H1 (cell line): Measurements from ENCODE around the gene UQCR10. TPM values are rescaled to one million over a fixed set of nuclear protein-coding genes. Genes with fewer than 3 reads are reported as not detected.

Experiments
- CTCF ChIA-PET: fragments of 300-600 bp; sonication (Branson Sonifier 250); formaldehyde crosslinking; loops from one replicate; lab custom pipeline; 2021; ENCODE audit not compliant: partially characterized antibody; lab: Charles Lee
- POLR2A ChIA-PET: fragments of 300-600 bp; sonication (Branson Sonifier 250); formaldehyde crosslinking; loops from one replicate; lab custom pipeline; 2021; ENCODE audit warnings: inconsistent platforms; ENCODE audit not compliant: partially characterized antibody; lab: Charles Lee
- DNase-seq, 2 experiments: peaks; one replicate each; pipeline versions ENCODE4 v3.0.0 to v3.0.0-alpha.2; 2010 to 2022; ENCODE audit warnings: low spot score in 2 of 2, low read depth in 1 of 2, mixed read lengths in 1 of 2
- FAIRE-seq: peaks from 2 replicates; lab custom pipeline; 2011; peaks lifted over from hg19 to GRCh38; lab: Jason Lieb, UNC
- H2AFZ ChIP-seq: 2 replicates; pipeline ENCODE4 v1.8.1; 2012; ENCODE audit warnings: low read length, inconsistent platforms
- H2AK5ac ChIP-seq: 2 replicates; pipeline ENCODE4 v1.6.1; 2013; ENCODE audit warnings: low read depth, low read length
- H2BK120ac ChIP-seq: replicated peaks from 2 replicates; pipeline ENCODE3; 2013; ENCODE audit warnings: low read depth, low read length, inconsistent platforms
- H2BK12ac ChIP-seq: 2 replicates; pipeline ENCODE4 v1.6.1; 2013; ENCODE audit warnings: low read depth, low read length
- H2BK15ac ChIP-seq: 2 replicates; pipeline ENCODE4 v1.6.1; 2013; ENCODE audit warnings: low read length
- H2BK20ac ChIP-seq: 2 replicates; pipeline ENCODE4 v1.6.1; 2013; ENCODE audit warnings: low read length
- H2BK5ac ChIP-seq: 2 replicates; pipeline ENCODE4 v1.6.1; 2013; ENCODE audit warnings: low read depth, low read length
- H3K14ac ChIP-seq: 2 replicates; pipeline ENCODE4 v1.6.1; 2013; ENCODE audit warnings: inconsistent platforms; ENCODE audit not compliant: insufficient read length
- H3K18ac ChIP-seq: 2 replicates; pipeline ENCODE4 v1.6.1; 2013; ENCODE audit warnings: low read length; ENCODE audit errors: extremely low read depth
- H3K23ac ChIP-seq: 2 replicates; pipeline ENCODE4 v1.6.1; 2013; ENCODE audit warnings: inconsistent platforms; ENCODE audit not compliant: insufficient read length
- H3K23me2 ChIP-seq: 2 replicates; pipeline ENCODE4 v1.6.1; 2013; ENCODE audit warnings: low read depth, low read length
- H3K27ac ChIP-seq: 2 replicates; pipeline ENCODE4 v1.6.1; 2011; ENCODE audit warnings: low read depth, low read length, inconsistent platforms
- H3K27me3 ChIP-seq, 4 experiments: replicated peaks in 1 of 4; 1 replicate in 1 of 4; 2 replicates in 3 of 4; pipeline versions ENCODE4 v1.6.1 to v1.8.1; 2011 to 2013; ENCODE audit warnings: low read length in 3 of 4, mild to moderate bottlenecking in 3 of 4, inconsistent platforms in 2 of 4, mixed read lengths in 2 of 4, moderate library complexity in 1 of 4; ENCODE audit not compliant: control insufficient read depth in 3 of 4, insufficient read depth in 3 of 4; ENCODE audit errors: extremely low read depth in 1 of 4
- H3K36me3 ChIP-seq, 4 experiments: 2 replicates each; pipeline versions ENCODE4 v1.6.1 to v1.8.1; 2011 to 2013; ENCODE audit warnings: mild to moderate bottlenecking in 4 of 4, low read length in 3 of 4, moderate library complexity in 2 of 4, control low read depth in 1 of 4, inconsistent platforms in 1 of 4; ENCODE audit not compliant: insufficient read depth in 4 of 4, control insufficient read depth in 2 of 4
- H3K4ac ChIP-seq: replicated peaks from 2 replicates; pipeline ENCODE3; 2013; ENCODE audit warnings: low read length, low read depth, mixed read lengths, inconsistent platforms; ENCODE audit not compliant: insufficient read length
- H3K4me1 ChIP-seq, 4 experiments: replicated peaks in 1 of 4; 1 replicate in 1 of 4; 2 replicates in 3 of 4; pipeline versions ENCODE4 v1.6.1 to v1.8.1; 2011 to 2013; ENCODE audit warnings: low read length in 3 of 4, inconsistent platforms in 2 of 4, mixed read lengths in 1 of 4; ENCODE audit not compliant: insufficient read depth in 4 of 4, control insufficient read depth in 3 of 4
- H3K4me2 ChIP-seq, 2 experiments: 2 replicates each; pipeline versions ENCODE4 v1.6.1 to v1.8.1; 2011 to 2013; ENCODE audit warnings: low read depth in 2 of 2, low read length in 2 of 2, control low read depth in 1 of 2, inconsistent platforms in 1 of 2, mild to moderate bottlenecking in 1 of 2; ENCODE audit not compliant: insufficient read depth in 1 of 2
- H3K4me3 ChIP-seq, 4 experiments: fragments of 200-600, 300-600 bp in 1 of 4; sonication (generic), shearing (Covaris generic), sonication (Bioruptor Twin) in 1 of 4; 2 replicates each; pipeline versions ENCODE4 v1.5.1 to v1.8.1; 2011 to 2016; ENCODE audit warnings: low read length in 4 of 4, low read depth in 3 of 4, control low read depth in 2 of 4, inconsistent platforms in 2 of 4, mild to moderate bottlenecking in 2 of 4, mixed read lengths in 1 of 4, moderate library complexity in 1 of 4; ENCODE audit not compliant: insufficient read depth in 2 of 4; ENCODE audit errors: extremely low read depth in 1 of 4
- H3K56ac ChIP-seq: replicated peaks from 2 replicates; pipeline ENCODE3; 2013; ENCODE audit warnings: low read depth, mild to moderate bottlenecking, mixed read lengths, low read length, inconsistent platforms; ENCODE audit not compliant: insufficient read length
- H3K79me1 ChIP-seq: 2 replicates; pipeline ENCODE4 v1.6.1; 2013; ENCODE audit warnings: low read depth, low read length, control low read depth
- H3K79me2 ChIP-seq, 2 experiments: 2 replicates each; pipeline versions ENCODE4 v1.6.1 to v1.8.1; 2012 to 2013; ENCODE audit warnings: low read length in 2 of 2, mild to moderate bottlenecking in 2 of 2, inconsistent platforms in 1 of 2; ENCODE audit not compliant: insufficient read depth in 2 of 2, control insufficient read depth in 1 of 2
- H3K9ac ChIP-seq, 4 experiments: replicated peaks in 1 of 4; 1 replicate in 1 of 4; 2 replicates in 3 of 4; pipeline versions ENCODE4 v1.6.1 to v1.8.1; 2011 to 2013; ENCODE audit warnings: low read depth in 3 of 4, low read length in 3 of 4, control low read depth in 2 of 4, mild to moderate bottlenecking in 2 of 4, moderate library complexity in 2 of 4, inconsistent platforms in 1 of 4; ENCODE audit errors: extremely low read depth in 1 of 4
- H3K9me3 ChIP-seq, 2 experiments: 2 replicates each; pipeline versions ENCODE4 v1.6.1 to v1.8.1; 2012 to 2013; ENCODE audit warnings: mild to moderate bottlenecking in 2 of 2, moderate library complexity in 2 of 2, control low read depth in 1 of 2, inconsistent platforms in 1 of 2, low read depth in 1 of 2, low read length in 1 of 2, mixed read lengths in 1 of 2; ENCODE audit not compliant: insufficient read depth in 2 of 2
- H4K20me1 ChIP-seq, 2 experiments: replicated peaks in 1 of 2; 2 replicates each; pipeline versions ENCODE3 to v1.8.1; 2011 to 2013; ENCODE audit warnings: inconsistent platforms in 2 of 2, low read length in 2 of 2, mild to moderate bottlenecking in 1 of 2; ENCODE audit not compliant: insufficient read depth in 2 of 2, control insufficient read depth in 1 of 2
- H4K5ac ChIP-seq: 2 replicates; pipeline ENCODE4 v1.6.1; 2013; ENCODE audit warnings: low read length, low read depth, mixed read lengths, inconsistent platforms; ENCODE audit not compliant: insufficient read length
- H4K8ac ChIP-seq: 2 replicates; pipeline ENCODE4 v1.8.0; 2013; ENCODE audit warnings: mild to moderate bottlenecking, moderate library complexity, low read length, inconsistent platforms; ENCODE audit not compliant: insufficient read depth; ENCODE audit errors: extremely low read depth
- H4K91ac ChIP-seq: replicated peaks from 2 replicates; pipeline ENCODE3; 2013; ENCODE audit warnings: low read length, mixed read lengths, inconsistent platforms; ENCODE audit not compliant: insufficient read length
- BRCA1 ChIP-seq: IDR thresholded peaks from 2 replicates; pipeline ENCODE4 v1.6.1; 2012; ENCODE audit warnings: low read depth, low read length, improper control_type of control experiment
- CHD1 ChIP-seq: IDR thresholded peaks from 2 replicates; pipeline ENCODE4 v1.6.1; 2012; ENCODE audit warnings: low read depth, low read length, improper control_type of control experiment
- EP300 ChIP-seq, 2 experiments: IDR thresholded peaks; 1 replicate in 1 of 2; 2 replicates in 1 of 2; pipeline ENCODE4 v1.6.1; 2011 to 2012; ENCODE audit warnings: low read depth in 2 of 2, low read length in 2 of 2, mild to moderate bottlenecking in 2 of 2, borderline replicate concordance in 1 of 2, inconsistent platforms in 1 of 2, moderate library complexity in 1 of 2
- HDAC2 ChIP-seq, 2 experiments: fragments of 300-600 bp in 1 of 2; sonication (generic) in 1 of 2; IDR thresholded peaks; 2 replicates each; pipeline ENCODE4 v1.6.1; 2011 to 2012; ENCODE audit warnings: low read depth in 2 of 2, low read length in 2 of 2, mild to moderate bottlenecking in 2 of 2, moderate library complexity in 2 of 2, borderline replicate concordance in 1 of 2, inconsistent platforms in 1 of 2
- JUND ChIP-seq: IDR thresholded peaks from 2 replicates; pipeline ENCODE4 v1.6.1; 2011; ENCODE audit warnings: mild to moderate bottlenecking, improper control_type of control experiment, low read length
- NANOG ChIP-seq: IDR thresholded peaks from 2 replicates; pipeline ENCODE4 v1.6.1; 2011; ENCODE audit warnings: low read length, low read depth, mild to moderate bottlenecking, inconsistent platforms; ENCODE audit not compliant: insufficient read depth, poor library complexity, severe bottlenecking
- PHF8 ChIP-seq: fragments of 200-600 bp; sonication (generic); conservative IDR thresholded peaks from 2 replicates; pipeline ENCODE4 v1.7.1; 2012; ENCODE audit warnings: low read depth, mild to moderate bottlenecking, inconsistent platforms, low read length, moderate library complexity
- POU5F1 ChIP-seq: IDR thresholded peaks from 2 replicates; pipeline ENCODE4 v1.6.1; 2011; ENCODE audit warnings: low read depth, mild to moderate bottlenecking, low read length, moderate library complexity
- SRF ChIP-seq: IDR thresholded peaks from 2 replicates; pipeline ENCODE4 v1.6.1; 2011; ENCODE audit warnings: mild to moderate bottlenecking, low read depth, low read length, moderate library complexity
- TAF7 ChIP-seq: optimal IDR thresholded peaks from 2 replicates; pipeline ENCODE3; 2011; ENCODE audit warnings: low read depth, mild to moderate bottlenecking, inconsistent platforms, low read length, moderate library complexity, borderline replicate concordance
- USF2 ChIP-seq: IDR thresholded peaks from 2 replicates; pipeline ENCODE4 v1.6.1; 2011; ENCODE audit warnings: low read length, improper control_type of control experiment
- ZNF274 ChIP-seq: IDR thresholded peaks from 2 replicates; pipeline ENCODE4 v1.7.0; 2012; ENCODE audit warnings: low read length, borderline replicate concordance; ENCODE audit errors: extremely low read depth
- WGBS, 2 experiments: shearing (Covaris generic) in 1 of 2; methylation state at CpG; one replicate each; pipeline versions ENCODE4 v1.1.6 to v1.1.7; 2013 to 2015; ENCODE audit warnings: low lambda C conversion rate in 2 of 2, mixed read lengths in 2 of 2, inconsistent platforms in 1 of 2, low coverage in 1 of 2, missing lambda C conversion rate in 1 of 2; ENCODE audit not compliant: insufficient replicate concordance in 2 of 2, insufficient coverage in 1 of 2, insufficient read length in 1 of 2; ENCODE audit errors: extremely low coverage in 1 of 2, missing lambda C conversion rate in 1 of 2; 5-methylcytosine and 5-hydroxymethylcytosine counted together
- polyA plus RNA-seq, 7 experiments: library from polyadenylated mRNA; depleted of rRNA in 3 of 7; stranded (reverse) in 5 of 7; unstranded in 2 of 7; fragments of >200 nt in 5 of 7; fragments of 200-250 nt in 2 of 7; gene quantifications; 1 replicate in 5 of 7; 2 replicates in 1 of 7; 4 replicates in 1 of 7; pipeline versions ENCODE4 v1.2.1 to v1.2.3, GENCODE V29; 2011 to 2013; ENCODE audit warnings: missing spikeins in 2 of 7, mixed read lengths in 2 of 7
- total RNA-seq: library from RNA; stranded (reverse); fragmentation: NEBNext Ultra II Directional; extraction: Animal tissue kit (Norgen Biotek cat#: 25700); gene quantifications from 2 replicates; pipeline ENCODE4 v1.2.1, GENCODE V29; 2021

The UQCR10 gene
- total and polyA plus RNA-seq, 2 of the 8 experiments (the other 6 are each of a cell fraction or from before 2014, with no cell fraction given): 102 to 260 TPM

- POLR2A ChIA-PET: interaction anchor here (0.8 kb wide), 1 partner anchor 195 kb away, joined by 3 read pairs; no protein-coding TSS in a partner anchor
- no peak for TF ChIP-seq PHF8
- no peak for TF ChIP-seq POU5F1
- TF ChIP-seq USF2: no peak
- no peak for TF ChIP-seq HDAC2 (IDR thresholded peaks at IDR 0.05; ENCODE audit: borderline replicate concordance in 1 of 2, low read depth in 2 of 2, low read length in 2 of 2)
- TF ChIP-seq SRF: no peak
- no peak for TF ChIP-seq ZNF274
- TF ChIP-seq EP300 (IDR thresholded peaks at IDR 0.05; ENCODE audit: borderline replicate concordance in 1 of 2, low read depth in 2 of 2, low read length in 2 of 2): no peak
- TF ChIP-seq CHD1: no peak
- no peak for TF ChIP-seq JUND
- TF ChIP-seq TAF7: no peak
- TF ChIP-seq NANOG: no peak
- TF ChIP-seq BRCA1: no peak
Measured at GRCh38 chr22:29806196-29806595, 39.0 kb downstream of the UQCR10 start.

More at GRCh38 chr22:29806196-29806595, 39.0 kb downstream of the UQCR10 start:
- no peak overlapping the region for H4K5ac ChIP-seq
- no peak overlapping the region for H3K18ac ChIP-seq
- H3K9me3 ChIP-seq: no peaks in the 10 kb centered on the region
- H4K20me1 ChIP-seq: peaks cover 0 to 5% of the 10 kb centered on the region in 2 experiments
- H2BK15ac ChIP-seq: no peak overlapping the region
- H3K79me2 ChIP-seq: no peaks in the 10 kb centered on the region
- CTCF ChIA-PET: interaction anchor here (1.4 to 2.4 kb wide), 3 partner anchors 33 to 283 kb away, joined by 4 to 11 read pairs (median 5); no protein-coding TSS in a partner anchor
- H3K27ac ChIP-seq: no peak overlapping the region
- H4K8ac ChIP-seq: no peak overlapping the region
- no peak overlapping the region for H3K4ac ChIP-seq
- no peak overlapping the region for H3K14ac ChIP-seq
- H2BK120ac ChIP-seq: no peak overlapping the region
- 90% methylated on average over 6 of the region's 6 CpGs; no CpG with 5 or more reads in 1 of the 2 experiments for WGBS, 2 experiments
- no peak overlapping the region for H4K91ac ChIP-seq
- no peaks in the 10 kb centered on the region for H3K79me1 ChIP-seq
- no peak overlapping the region for H3K9ac ChIP-seq
- H2AK5ac ChIP-seq: no peak overlapping the region
- no peak overlapping the region for H2BK5ac ChIP-seq
- H2BK12ac ChIP-seq: no peak overlapping the region
- no peak overlapping the region for H3K4me2 ChIP-seq
- H3K27me3 ChIP-seq: no peaks in the 10 kb centered on the region
- DNase-seq: no peak
- no peak overlapping the region for H3K4me3 ChIP-seq
- no peak for FAIRE-seq
- H3K36me3 ChIP-seq: peaks cover 10 to 36% (median 22%) of the 10 kb centered on the region in 4 experiments; a peak in 6 of 8 replicates
- no peak overlapping the region for H3K56ac ChIP-seq
- H2BK20ac ChIP-seq: no peak overlapping the region
- no peak overlapping the region for H3K23ac ChIP-seq
- peaks cover 0 to 3% (median 0%) of the 10 kb centered on the region in 4 experiments; a peak in 1 of 7 replicates for H3K4me1 ChIP-seq
- H3K23me2 ChIP-seq: no peaks in the 10 kb centered on the region
- no peak overlapping the region for H2AFZ ChIP-seq
